ENCODE measurements around the gene CALCOCO1. TPM values are rescaled to one million over a fixed set of nuclear protein-coding genes. Genes with fewer than 3 reads are reported as not detected.

CALCOCO1 gene
- polyA plus RNA-seq, 1 donor from 2014 or later, result 169 TPM

GRCh38 chr12:53752621-53753020, 25.4 kb upstream of the CALCOCO1 start:
- peaks cover 22% of the 10 kb centered on the region for H3K27me3 ChIP-seq (ENCODE audit: insufficient read depth, low read depth, low read length)
- H3K79me2 ChIP-seq (replicated peaks; ENCODE audit: insufficient read depth, low read length), result no peaks in the 10 kb centered on the region
- no peak overlapping the region for H3K27ac ChIP-seq (ENCODE audit: low read length)
- no peak overlapping the region for H3K4me2 ChIP-seq (ENCODE audit: low read length)
- peak overlapping the region; percentile 68 for H3K9ac ChIP-seq (ENCODE audit: low read length)
- no peaks in the 10 kb centered on the region for H3K9me3 ChIP-seq (ENCODE audit: low read length)
- peaks cover 9% of the 10 kb centered on the region for H3F3A ChIP-seq (ENCODE audit: insufficient read depth, low read length, poor library complexity, severe bottlenecking)
- no peaks in the 10 kb centered on the region for H3K36me3 ChIP-seq (ENCODE audit: insufficient read depth, low read length)
- H2AFZ ChIP-seq (ENCODE audit: low read depth, low read length), result no peak overlapping the region
- no peaks in the 10 kb centered on the region for H4K20me1 ChIP-seq (ENCODE audit: insufficient read depth)
- no peak overlapping the region for H3K4me3 ChIP-seq (ENCODE audit: low read length)
- TF ChIP-seq MXI1 (conservative IDR thresholded peaks at IDR 0.05; ENCODE audit: poor library complexity, severe bottlenecking), result no peak
- no peak for TF ChIP-seq CTCF (IDR thresholded peaks at IDR 0.05; ENCODE audit: poor library complexity, severe bottlenecking)
- no peaks in the 10 kb centered on the region for H3K9me2 ChIP-seq (ENCODE audit: insufficient read depth, low read length)

- Histone ChIP-seq H3K4me2 (ENCODE audit: low read length) (no peak overlapping the region), H3K9ac (ENCODE audit: low read length) (peak overlapping the region; percentile 68), H3F3A (ENCODE audit: insufficient read depth, low read length, poor library complexity, severe bottlenecking) (peaks cover 13% of the 10 kb centered on the region), H3K27me3 (ENCODE audit: insufficient read depth, low read depth, low read length) (peaks cover 22% of the 10 kb centered on the region), H3K9me3 (ENCODE audit: low read length) (no peaks in the 10 kb centered on the region), H3K4me3 (ENCODE audit: low read length) (peak overlapping the region; percentile 51), H3K27ac (ENCODE audit: low read length) (peak overlapping the region; percentile 95), H3K36me3 (ENCODE audit: insufficient read depth, low read length) (no peaks in the 10 kb centered on the region), H2AFZ (ENCODE audit: low read depth, low read length) (no peak overlapping the region), H4K20me1 (ENCODE audit: insufficient read depth) (no peaks in the 10 kb centered on the region), H3K9me2 (ENCODE audit: insufficient read depth, low read length) (no peaks in the 10 kb centered on the region), H3K79me2 (replicated peaks; ENCODE audit: insufficient read depth, low read length) (no peaks in the 10 kb centered on the region)
- TF ChIP-seq REST (IDR thresholded peaks at IDR 0.05; ENCODE audit: borderline replicate concordance), result no peak
- no peak for TF ChIP-seq SMC3 (conservative IDR thresholded peaks at IDR 0.05; ENCODE audit: poor library complexity)
- TF ChIP-seq EP300 (conservative IDR thresholded peaks at IDR 0.05; ENCODE audit: poor library complexity, severe bottlenecking), result no peak
- TF ChIP-seq RAD21 (conservative IDR thresholded peaks at IDR 0.05), result no peak
- no peak for TF ChIP-seq POLR2AphosphoS5 (IDR thresholded peaks at IDR 0.05)
- no peak for TF ChIP-seq CTCF (IDR thresholded peaks at IDR 0.05; ENCODE audit: poor library complexity, severe bottlenecking)
- no peak for TF ChIP-seq TAF1 (IDR thresholded peaks at IDR 0.05; ENCODE audit: low read depth)
- TF ChIP-seq MXI1 (conservative IDR thresholded peaks at IDR 0.05; ENCODE audit: poor library complexity, severe bottlenecking), result no peak
- TF ChIP-seq EZH2 (IDR thresholded peaks at IDR 0.05; ENCODE audit: borderline replicate concordance, insufficient read depth, low read length, poor library complexity, severe bottlenecking), result no peak
Observed at GRCh38 chr12:53752192-53752601, 24.9 kb upstream of the CALCOCO1 start.

Measured in neural cell (in vitro differentiated cells).